OCI-LY1 (cell line): ENCODE results near the gene TEAD1.
"Not testable (repeated sequence)": the region's sequence is repeated elsewhere in the genome, so short reads cannot be mapped to it uniquely, and the experiment has no call there.

ENCODE experiments used
- H2AFZ ChIP-seq: fragments of 200-600 bp; sonication (generic), shearing (Covaris generic); 2 replicates; pipeline ENCODE4 v1.6.0; 2014; ENCODE audit warnings: antibody characterized with exemption, mild to moderate bottlenecking, low read length
- H3F3A ChIP-seq: fragments of 200-600 bp; sonication (generic), shearing (Covaris generic); 2 replicates; pipeline ENCODE4 v1.6.0; 2014; ENCODE audit warnings: mild to moderate bottlenecking, antibody characterized with exemption, low read length, moderate library complexity; ENCODE audit not compliant: insufficient read depth
- H3K27ac ChIP-seq: fragments of 200-600 bp; sonication (generic); 2 replicates; pipeline ENCODE4 v1.5.1; 2014; ENCODE audit warnings: low read length, mixed run types, mild to moderate bottlenecking, low read depth; ENCODE audit not compliant: poor library complexity, severe bottlenecking
- H3K27me3 ChIP-seq: fragments of 200-600 bp; sonication (generic); 2 replicates; pipeline ENCODE4 v1.6.0; 2014; ENCODE audit warnings: antibody characterized with exemption, mild to moderate bottlenecking, low read length, moderate library complexity; ENCODE audit not compliant: insufficient read depth
- H3K36me3 ChIP-seq: fragments of 200-600 bp; sonication (generic); 2 replicates; pipeline ENCODE4 v1.6.1; 2014; ENCODE audit warnings: mild to moderate bottlenecking, antibody characterized with exemption, low read length, moderate library complexity, mixed read lengths; ENCODE audit not compliant: insufficient read depth
- H3K4me1 ChIP-seq: fragments of 200-600 bp; sonication (generic); 2 replicates; pipeline ENCODE4 v1.5.1; 2014; ENCODE audit warnings: mild to moderate bottlenecking, low read length, moderate library complexity; ENCODE audit not compliant: insufficient read depth, severe bottlenecking
- H3K4me2 ChIP-seq: fragments of 200-600 bp; sonication (generic), shearing (Covaris generic); 2 replicates; pipeline ENCODE4 v1.6.1; 2014; ENCODE audit warnings: low read length
- H3K4me3 ChIP-seq: fragments of 200-600 bp; sonication (generic); 2 replicates; pipeline ENCODE4 v1.5.1; 2014; ENCODE audit warnings: low read length, low read depth, mild to moderate bottlenecking, mixed read lengths; ENCODE audit not compliant: poor library complexity, severe bottlenecking
- H3K79me2 ChIP-seq: fragments of 200-600 bp; shearing (Covaris generic); 2 replicates; pipeline ENCODE4 v1.6.1; 2016; ENCODE audit warnings: mixed run types, low read length, mixed read lengths; ENCODE audit not compliant: insufficient read depth
- H3K9ac ChIP-seq: fragments of 200-600 bp; sonication (generic), shearing (Covaris generic); 2 replicates; pipeline ENCODE4 v1.6.1; 2014; ENCODE audit warnings: mild to moderate bottlenecking, low read length, mixed read lengths
- H3K9me2 ChIP-seq: fragments of 200-600 bp; sonication (generic), shearing (Covaris generic); 2 replicates; pipeline ENCODE4 v1.6.1; 2014; ENCODE audit warnings: low read depth, mild to moderate bottlenecking, low read length, mixed read lengths
- H3K9me3 ChIP-seq: fragments of 200-600 bp; shearing (Covaris generic); 2 replicates; pipeline ENCODE4 v1.6.1; 2014; ENCODE audit warnings: low read length, mixed read lengths
- H4K20me1 ChIP-seq: fragments of 200-600 bp; sonication (generic), shearing (Covaris generic); 2 replicates; pipeline ENCODE4 v1.6.0; 2016; ENCODE audit warnings: mild to moderate bottlenecking, low read length; ENCODE audit not compliant: insufficient read depth
- CTCF ChIP-seq: fragments of 200-600 bp; sonication (generic), shearing (Covaris generic); IDR thresholded peaks from 2 replicates; pipeline ENCODE4 v1.5.1; 2017; ENCODE audit warnings: mild to moderate bottlenecking, antibody characterized with exemption, low read length, moderate library complexity, mixed read lengths
- EZH2 ChIP-seq: fragments of 200-600 bp; sonication (generic), shearing (Covaris generic); IDR thresholded peaks from 2 replicates; pipeline ENCODE4 v1.8.0; 2017; ENCODE audit warnings: borderline replicate concordance, mixed run types, mild to moderate bottlenecking, antibody characterized with exemption, low read length, moderate library complexity, mixed read lengths

TEAD1 gene

DNA sequence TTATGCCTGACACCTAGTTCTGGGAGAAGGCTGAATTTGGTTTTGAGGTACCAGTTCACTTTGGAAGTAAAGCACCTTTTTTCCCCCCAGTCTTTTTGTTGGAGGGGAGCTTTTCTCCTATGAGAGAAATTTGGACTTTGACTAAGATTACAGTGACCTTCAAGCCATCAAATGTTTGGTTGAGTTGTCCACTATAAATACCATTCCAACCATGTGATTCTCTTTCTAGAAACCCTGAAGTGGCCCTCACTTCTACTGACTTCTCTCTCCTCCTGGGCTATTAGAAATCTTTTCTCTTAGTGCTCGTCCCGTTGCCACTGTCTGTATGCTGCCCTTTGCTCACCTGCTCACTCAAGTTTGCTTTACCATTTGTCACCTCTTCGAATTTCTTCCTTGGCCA lies 82.6 kb downstream of the TEAD1 start:
- H4K20me1 ChIP-seq = no peaks in the 10 kb centered on the region
- H3K79me2 ChIP-seq = no peaks in the 10 kb centered on the region
- no peak for TF ChIP-seq EZH2
- no peak for TF ChIP-seq CTCF

GRCh38 chr11:12757416-12757815 lies 83.2 kb downstream of the TEAD1 start:
- Histone ChIP-seq H3K36me3 (no peaks in the 10 kb centered on the region), H2AFZ (no peak overlapping the region), H3K9me3 (no peaks in the 10 kb centered on the region), H3K4me3 (no peak overlapping the region), H3K4me1 (no peaks in the 10 kb centered on the region), H4K20me1 (no peaks in the 10 kb centered on the region), H3K9ac (no peak overlapping the region), H3K27ac (no peak overlapping the region), H3K4me2 (no peak overlapping the region), H3K9me2 (no peaks in the 10 kb centered on the region), H3K27me3 (no peaks in the 10 kb centered on the region), H3K79me2 (no peaks in the 10 kb centered on the region), H3F3A (no peaks in the 10 kb centered on the region)
- TF ChIP-seq EZH2 (no peak), CTCF (no peak)

More for the DNA sequence above, 82.6 kb downstream of the TEAD1 start:
- H3K4me1 ChIP-seq = no peaks in the 10 kb centered on the region
- H3K9me3 ChIP-seq = no peaks in the 10 kb centered on the region
- no peak overlapping the region for H3K4me2 ChIP-seq
- no peak overlapping the region for H3K27ac ChIP-seq
- H3K9ac ChIP-seq = no peak overlapping the region
- H3K36me3 ChIP-seq = no peaks in the 10 kb centered on the region
- no peak overlapping the region for H2AFZ ChIP-seq
- H3F3A ChIP-seq = no peaks in the 10 kb centered on the region
- H3K27me3 ChIP-seq = no peaks in the 10 kb centered on the region
- H3K9me2 ChIP-seq = no peaks in the 10 kb centered on the region
- no peak overlapping the region for H3K4me3 ChIP-seq

DNA sequence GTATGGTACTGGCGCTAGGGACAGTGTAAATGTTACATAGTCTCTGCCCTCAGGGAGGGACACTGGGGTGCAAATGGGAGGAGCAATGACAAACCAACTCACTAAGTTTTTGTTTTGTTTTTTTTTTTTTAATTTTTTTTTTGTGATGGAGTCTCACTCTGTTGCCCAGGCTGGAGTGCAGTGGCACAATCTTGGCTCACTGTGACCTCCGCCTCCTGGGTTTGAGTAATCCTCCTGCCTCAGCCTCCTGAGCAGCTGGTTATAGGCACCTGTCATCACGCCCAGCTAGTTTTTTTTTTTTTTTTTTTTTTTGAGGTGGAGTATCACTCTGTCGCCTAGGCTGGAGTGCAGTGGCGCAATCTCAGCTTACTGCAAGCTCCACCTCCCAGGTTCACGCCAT lies 83.9 kb downstream of the TEAD1 start:
- H3K4me2 ChIP-seq, H3K36me3 ChIP-seq, H3K9me2 ChIP-seq, H4K20me1 ChIP-seq, H3K27ac ChIP-seq, H3K9me3 ChIP-seq, H3K4me1 ChIP-seq, H3F3A ChIP-seq, H3K9ac ChIP-seq, H3K4me3 ChIP-seq, H3K79me2 ChIP-seq, H2AFZ ChIP-seq, H3K27me3 ChIP-seq: not testable (repeated sequence)

DNA sequence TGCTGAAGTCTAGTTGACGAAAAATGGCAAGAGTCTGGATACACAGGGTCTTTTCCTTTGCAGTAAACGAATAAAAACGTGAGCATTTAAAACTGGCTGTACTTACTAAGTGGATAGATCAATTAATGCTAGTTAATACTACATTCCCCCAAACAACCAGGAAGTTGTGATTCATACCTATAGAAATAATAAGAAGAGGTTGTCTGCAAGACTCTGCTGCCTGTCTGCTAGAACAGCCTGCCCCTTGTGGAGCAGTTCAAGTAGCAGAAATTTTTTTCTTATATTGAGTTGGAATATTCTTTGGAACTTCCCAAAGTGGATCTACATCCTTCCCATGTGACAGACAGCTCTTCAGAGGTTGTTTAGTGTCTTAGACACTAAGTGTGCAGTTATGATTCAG lies 86.8 kb downstream of the TEAD1 start:
- TF ChIP-seq EZH2 (no peak), CTCF (no peak)
- Histone ChIP-seq H3K4me1 (no peaks in the 10 kb centered on the region), H4K20me1 (no peaks in the 10 kb centered on the region), H3K4me2 (no peak overlapping the region), H3K4me3 (no peak overlapping the region), H3K36me3 (no peaks in the 10 kb centered on the region), H3K79me2 (no peaks in the 10 kb centered on the region), H3K9me3 (no peaks in the 10 kb centered on the region), H3K9ac (no peak overlapping the region), H3F3A (no peaks in the 10 kb centered on the region), H3K27ac (no peak overlapping the region), H3K27me3 (no peaks in the 10 kb centered on the region), H2AFZ (no peak overlapping the region), H3K9me2 (no peaks in the 10 kb centered on the region)
